Astrocyte of the spinal cord (primary cell): ENCODE data around the gene ODAPH.

Source experiments
- DNase-seq: peaks from one replicate; pipeline ENCODE4 v3.0.0; 2011; ENCODE audit warnings: low read depth, low spot score
- H3K4me3 ChIP-seq: 2 replicates; pipeline ENCODE4 v1.5.1; 2011; ENCODE audit warnings: low read depth, mild to moderate bottlenecking, low read length, moderate library complexity
- CTCF ChIP-seq: IDR thresholded peaks from 2 replicates; pipeline ENCODE4 v1.5.1; 2012; ENCODE audit warnings: low read depth, mild to moderate bottlenecking, low read length, inconsistent platforms
- in situ Hi-C: cut with HindIII; loops from 2 replicates; pipeline ENCODE4 v1.10.0; 2017; ENCODE audit warnings: low sequenced_read_pairs

ODAPH gene

GRCh38 chr4:75584067-75584466 lies 28.2 kb downstream of the ODAPH start:
- no peak for TF ChIP-seq CTCF
- no peak for DNase-seq
- in situ Hi-C loops = no loop called here
- no peak overlapping the region for H3K4me3 ChIP-seq

GRCh38 chr4:75593393-75593792 lies 37.5 kb downstream of the ODAPH start:
- no peak overlapping the region for H3K4me3 ChIP-seq
- TF ChIP-seq CTCF = no peak
- in situ Hi-C loops = no loop called here
- no peak for DNase-seq

- H3K4me3 ChIP-seq = no peak overlapping the region
- no peak for DNase-seq
- in situ Hi-C loops = no loop called here
- no peak for TF ChIP-seq CTCF
Observed at GRCh38 chr4:75596061-75596460, 40.2 kb downstream of the ODAPH start.

GRCh38 chr4:75598390-75598789 lies 42.5 kb downstream of the ODAPH start:
- no peak for TF ChIP-seq CTCF
- peak; percentile 55 for DNase-seq
- no peak overlapping the region for H3K4me3 ChIP-seq
- in situ Hi-C loops = no loop called here

GRCh38 chr4:75599647-75600046 lies 43.8 kb downstream of the ODAPH start:
- no peak for DNase-seq
- no peak for TF ChIP-seq CTCF
- in situ Hi-C loops = no loop called here
- H3K4me3 ChIP-seq = no peak overlapping the region

GRCh38 chr4:75605928-75606327 lies 50.1 kb downstream of the ODAPH start:
- no peak overlapping the region for H3K4me3 ChIP-seq
- DNase-seq = no peak
- no peak for TF ChIP-seq CTCF
- in situ Hi-C loops = no loop called here

- no peak overlapping the region for H3K4me3 ChIP-seq
- in situ Hi-C loops = no loop called here
- no peak for TF ChIP-seq CTCF
- DNase-seq = no peak
Observed at GRCh38 chr4:75612306-75612705, 56.4 kb downstream of the ODAPH start.
